ENCODE measurements around the gene RAB42.

DNA sequence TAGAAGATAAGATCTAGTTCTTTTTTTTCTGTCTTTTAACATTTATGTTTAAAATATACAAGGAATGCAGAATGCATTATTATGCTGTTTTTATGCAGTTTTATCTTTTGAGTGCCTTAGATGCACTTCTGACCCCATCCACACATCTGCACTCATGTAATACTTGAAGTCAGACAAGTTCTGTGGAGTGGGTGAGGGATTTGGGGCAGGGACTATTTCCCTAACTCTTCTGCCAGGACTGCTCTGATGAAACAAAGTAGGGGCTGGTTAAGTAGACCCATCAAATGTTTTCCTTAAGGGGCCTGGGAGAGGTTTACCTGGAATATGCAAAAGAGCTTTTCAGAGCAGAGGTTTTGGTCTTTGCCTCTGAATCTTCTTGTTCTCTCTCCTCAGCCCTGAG is 27.8 kb upstream of the RAB42 start:
- TF ChIP-seq, protein P1, sequence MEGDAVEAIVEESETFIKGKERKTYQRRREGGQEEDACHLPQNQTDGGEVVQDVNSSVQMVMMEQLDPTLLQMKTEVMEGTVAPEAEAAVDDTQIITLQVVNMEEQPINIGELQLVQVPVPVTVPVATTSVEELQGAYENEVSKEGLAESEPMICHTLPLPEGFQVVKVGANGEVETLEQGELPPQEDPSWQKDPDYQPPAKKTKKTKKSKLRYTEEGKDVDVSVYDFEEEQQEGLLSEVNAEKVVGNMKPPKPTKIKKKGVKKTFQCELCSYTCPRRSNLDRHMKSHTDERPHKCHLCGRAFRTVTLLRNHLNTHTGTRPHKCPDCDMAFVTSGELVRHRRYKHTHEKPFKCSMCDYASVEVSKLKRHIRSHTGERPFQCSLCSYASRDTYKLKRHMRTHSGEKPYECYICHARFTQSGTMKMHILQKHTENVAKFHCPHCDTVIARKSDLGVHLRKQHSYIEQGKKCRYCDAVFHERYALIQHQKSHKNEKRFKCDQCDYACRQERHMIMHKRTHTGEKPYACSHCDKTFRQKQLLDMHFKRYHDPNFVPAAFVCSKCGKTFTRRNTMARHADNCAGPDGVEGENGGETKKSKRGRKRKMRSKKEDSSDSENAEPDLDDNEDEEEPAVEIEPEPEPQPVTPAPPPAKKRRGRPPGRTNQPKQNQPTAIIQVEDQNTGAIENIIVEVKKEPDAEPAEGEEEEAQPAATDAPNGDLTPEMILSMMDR (conservative IDR thresholded peaks at IDR 0.05; ENCODE audit: low read depth, low read length): no peak
- no peak for TF ChIP-seq EZH2 (IDR thresholded peaks at IDR 0.05; ENCODE audit: borderline replicate concordance, low read depth, low read length, poor library complexity, severe bottlenecking)
